Liver (tissue), 9 donors: Measurements from ENCODE around the gene RAD51B. TPM values are rescaled to one million over a fixed set of nuclear protein-coding genes. Genes with fewer than 3 reads are reported as not detected.

ENCODE experiments used
- DNase-seq: peaks from one replicate; pipeline ENCODE4 v3.0.0-alpha.2; 2017; ENCODE audit warnings: low spot score
- H3K27ac ChIP-seq, 2 donors: one replicate each; pipeline ENCODE4 v1.7.0; 2013; ENCODE audit warnings: inconsistent platforms in 2 of 2, low read length in 2 of 2, control low read depth in 1 of 2, low read depth in 1 of 2, mild to moderate bottlenecking in 1 of 2
- H3K27me3 ChIP-seq, 4 donors: one replicate each; pipeline versions ENCODE4 v1.6.1 to v1.7.0; 2013; ENCODE audit warnings: low read length in 3 of 4, inconsistent platforms in 1 of 4, mild to moderate bottlenecking in 1 of 4, moderate library complexity in 1 of 4; ENCODE audit not compliant: control insufficient read depth in 4 of 4, insufficient read depth in 4 of 4
- H3K36me3 ChIP-seq, 4 donors: one replicate each; pipeline versions ENCODE4 v1.6.1 to v1.7.0; 2013; ENCODE audit warnings: low read length in 3 of 4, mild to moderate bottlenecking in 3 of 4, low read depth in 1 of 4, moderate library complexity in 1 of 4; ENCODE audit not compliant: control insufficient read depth in 4 of 4, insufficient read depth in 3 of 4
- H3K4me1 ChIP-seq, 4 donors: one replicate each; pipeline versions ENCODE4 v1.6.1 to v1.7.0; 2013; ENCODE audit warnings: low read length in 3 of 4, mild to moderate bottlenecking in 3 of 4, moderate library complexity in 1 of 4; ENCODE audit not compliant: control insufficient read depth in 4 of 4, insufficient read depth in 4 of 4
- H3K4me3 ChIP-seq, 3 donors: one replicate each; pipeline versions ENCODE4 v1.6.1 to v1.7.0; 2013; ENCODE audit warnings: low read length in 3 of 3, control low read depth in 1 of 3, low read depth in 1 of 3, mild to moderate bottlenecking in 1 of 3
- H3K9ac ChIP-seq, 2 donors: one replicate each; pipeline ENCODE4 v1.7.0; 2013; ENCODE audit warnings: low read length in 2 of 2, mild to moderate bottlenecking in 2 of 2, moderate library complexity in 2 of 2, control low read depth in 1 of 2, low read depth in 1 of 2
- H3K9me3 ChIP-seq, 4 donors: one replicate each; pipeline versions ENCODE4 v1.6.1 to v1.7.0; 2013; ENCODE audit warnings: low read length in 3 of 4; ENCODE audit not compliant: control insufficient read depth in 4 of 4
- ATF3 ChIP-seq: IDR thresholded peaks from 2 replicates; pipeline ENCODE4 v1.6.1; 2016; ENCODE audit warnings: antibody characterized with exemption
- CTCF ChIP-seq: fragments of 150-350 bp; IDR thresholded peaks from 2 replicates; pipeline ENCODE4 v1.5.1; 2017; ENCODE audit warnings: improper control_type of control experiment, low read depth, low read length; ENCODE audit not compliant: missing input control
- EGR1 ChIP-seq, 2 donors: IDR thresholded peaks; 2 replicates each; pipeline ENCODE4 v1.6.1; 2016 to 2018; ENCODE audit warnings: antibody characterized with exemption in 2 of 2, low read depth in 2 of 2
- FOXA1 ChIP-seq: IDR thresholded peaks from 2 replicates; pipeline ENCODE4 v1.6.1; 2016; ENCODE audit warnings: antibody characterized with exemption
- FOXA2 ChIP-seq: IDR thresholded peaks from 2 replicates; pipeline ENCODE4 v1.6.1; 2016; ENCODE audit warnings: antibody characterized with exemption
- GABPA ChIP-seq, 2 donors: IDR thresholded peaks in 1 of 2; conservative IDR thresholded peaks in 1 of 2; 2 replicates each; pipeline ENCODE4 v1.6.1; 2016; ENCODE audit warnings: antibody characterized with exemption in 2 of 2, mild to moderate bottlenecking in 1 of 2, moderate library complexity in 1 of 2
- HNF4A ChIP-seq, 2 donors: conservative IDR thresholded peaks; 2 replicates each; pipeline ENCODE4 v1.6.1; 2016; ENCODE audit warnings: antibody characterized with exemption in 2 of 2, mild to moderate bottlenecking in 2 of 2
- HNF4G ChIP-seq: IDR thresholded peaks from 2 replicates; pipeline ENCODE4 v1.6.1; 2016; ENCODE audit warnings: antibody characterized with exemption
- JUND ChIP-seq, 2 donors: IDR thresholded peaks; 2 replicates each; pipeline ENCODE4 v1.6.1; 2016; ENCODE audit warnings: antibody characterized with exemption in 2 of 2
- MAX ChIP-seq: IDR thresholded peaks from 2 replicates; pipeline ENCODE4 v1.6.1; 2016; ENCODE audit warnings: antibody characterized with exemption
- NR2F2 ChIP-seq: IDR thresholded peaks from 2 replicates; pipeline ENCODE4 v1.6.1; 2016; ENCODE audit warnings: antibody characterized with exemption
- RAD21 ChIP-seq, 2 donors: IDR thresholded peaks; 2 replicates each; pipeline ENCODE4 v1.6.1; 2016; ENCODE audit warnings: antibody characterized with exemption in 2 of 2, mild to moderate bottlenecking in 2 of 2
- REST ChIP-seq: IDR thresholded peaks from 2 replicates; pipeline ENCODE4 v1.6.1; 2016; ENCODE audit warnings: antibody characterized with exemption, mild to moderate bottlenecking
- RXRA ChIP-seq, 2 donors: IDR thresholded peaks; 2 replicates each; pipeline ENCODE4 v1.6.1; 2017 to 2018; ENCODE audit warnings: antibody characterized with exemption in 2 of 2, mild to moderate bottlenecking in 1 of 2
- SP1 ChIP-seq: IDR thresholded peaks from 2 replicates; pipeline ENCODE4 v1.6.1; 2018; ENCODE audit warnings: antibody characterized with exemption, mild to moderate bottlenecking
- TAF1 ChIP-seq: conservative IDR thresholded peaks from 2 replicates; pipeline ENCODE4 v1.6.1; 2016; ENCODE audit warnings: antibody characterized with exemption, mild to moderate bottlenecking
- YY1 ChIP-seq: IDR thresholded peaks from 2 replicates; pipeline ENCODE4 v1.6.1; 2016; ENCODE audit warnings: antibody characterized with exemption, mild to moderate bottlenecking
- ZBTB33 ChIP-seq: IDR thresholded peaks from 2 replicates; pipeline ENCODE4 v1.6.1; 2016; ENCODE audit warnings: antibody characterized with exemption
- WGBS: extraction: QIAGEN DNeasy Blood & Tissue Kit; methylation state at CpG from one replicate; pipeline ENCODE4 v1.1.7; 2013; 5-methylcytosine and 5-hydroxymethylcytosine counted together
- polyA plus RNA-seq, 2 donors: library from polyadenylated mRNA; stranded (reverse) in 1 of 2; unstranded in 1 of 2; fragments of 200-250 nt in 1 of 2; fragments of >200 nt in 1 of 2; fragmentation: Nextera tagmentation in 1 of 2; extraction: Ambion mirVana in 1 of 2; gene quantifications; one replicate each; pipeline versions ENCODE4 v1.2.1 to v1.2.3, GENCODE V29; 2013 to 2015
- total RNA-seq, 2 donors: library from RNA; depleted of rRNA; stranded (reverse); fragments of >200 nt; gene quantifications; one replicate each; pipeline ENCODE4 v1.2.3, GENCODE V29; 2014
- donor health status: healthy.
- donor health status: healthy.
- donor health status: healthy.
- donor health status: healthy.
- donor health status: healthy.

Gene RAD51B
- total and polyA plus RNA-seq, 4 donors, result 0.81 to 12.9 (median 2.4) TPM

- Histone ChIP-seq H3K4me1 (peaks cover 0 to 49% (median 31%) of the 10 kb centered on the region in 4 donors), H3K27me3 (no peaks in the 10 kb centered on the region), H3K36me3 (no peaks in the 10 kb centered on the region), H3K27ac (peak overlapping the region; percentile 90 to 91), H3K9me3 (no peaks in the 10 kb centered on the region), H3K4me3 (no peak overlapping the region), H3K9ac (no peak overlapping the region)
- DNase-seq, result no peak
- TF ChIP-seq GABPA (IDR thresholded peaks at IDR 0.05 in 1 of 2, conservative IDR thresholded peaks at IDR 0.05 in 1 of 2) (no peak), FOXA2 (no peak), HNF4A (conservative IDR thresholded peaks at IDR 0.05) (peak; percentile 50 to 62), HNF4G (no peak), SP1 (no peak), REST (no peak), ATF3 (no peak), EGR1 (IDR thresholded peaks at IDR 0.05; ENCODE audit: low read depth in 2 of 2) (no peak), RAD21 (IDR thresholded peaks at IDR 0.05) (peak; percentile 22 to 55), FOXA1 (peak; percentile 44), CTCF (no peak), RXRA (IDR thresholded peaks at IDR 0.05) (peak; percentile 37 to 64), MAX (peak; percentile 22), NR2F2 (no peak), TAF1 (no peak), ZBTB33 (no peak), YY1 (no peak), JUND (IDR thresholded peaks at IDR 0.05) (peak in 1 of 2 donors; percentile 15)
- 65% methylated on average over 2 of the region's 2 CpGs for WGBS
Measured at GRCh38 chr14:68230950-68231717, 411.6 kb downstream of the RAD51B start.
